Daoy (cell line): ENCODE results near the gene TENM4. TPM values are rescaled to one million over a fixed set of nuclear protein-coding genes. Genes with fewer than 3 reads are reported as not detected.

Experiments
- DNase-seq: peaks from one replicate; pipeline ENCODE4 v3.0.0-alpha.2; 2015; ENCODE audit warnings: low read depth
- total RNA-seq: library from RNA; depleted of rRNA; stranded (reverse); fragments of >200 nt; shearing (Covaris generic); gene quantifications from 2 replicates; pipeline ENCODE4 v1.2.3, GENCODE V29; 2014

TENM4 gene
- total RNA-seq, 1 experiment from 2014 or later, result 13.6 TPM

GRCh38 chr11:78795621-78796261 lies 645.1 kb downstream of the TENM4 start:
- DNase-seq, result peak; percentile 88

- no peak for DNase-seq
Measured at GRCh38 chr11:78791964-78792363, 648.9 kb downstream of the TENM4 start.

DNA sequence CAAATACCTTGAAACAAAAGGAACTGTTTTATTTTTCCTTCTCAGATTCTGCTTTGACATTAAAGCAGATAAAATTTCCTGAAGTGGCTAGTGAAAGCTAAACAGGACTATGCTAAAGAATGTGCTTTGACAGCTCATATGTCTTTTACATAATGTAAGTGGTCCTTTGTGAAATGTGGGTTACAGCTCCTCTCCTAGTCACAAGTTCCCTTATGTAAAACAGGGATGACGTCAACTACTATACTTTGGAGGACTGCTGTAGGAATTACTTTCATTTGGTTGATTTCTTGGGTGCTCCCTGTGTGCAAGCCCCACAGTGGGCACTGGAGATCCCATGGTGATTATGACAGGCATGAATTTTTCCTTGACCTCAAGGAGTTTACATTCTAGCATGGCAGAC lies 649.6 kb downstream of the TENM4 start:
- no peak for DNase-seq

DNA sequence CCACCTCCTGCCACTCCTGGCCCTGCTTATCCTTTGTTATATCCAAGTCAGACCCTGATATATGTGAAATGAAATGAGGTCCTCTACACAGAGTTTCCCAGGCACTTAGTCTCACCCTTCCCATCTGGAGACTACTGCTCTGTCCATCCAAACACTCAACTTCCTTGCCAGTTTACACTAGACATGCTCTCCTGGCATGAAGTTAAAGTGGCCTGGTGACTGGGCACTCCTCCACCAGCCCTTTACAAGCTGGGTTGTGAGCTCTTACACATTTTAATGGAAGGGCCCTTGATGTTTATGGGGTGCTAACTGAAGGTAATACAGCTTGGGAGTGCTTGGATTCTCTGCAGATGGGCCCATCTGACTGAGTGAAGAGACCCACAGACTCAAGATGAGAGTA lies 650.0 kb downstream of the TENM4 start:
- no peak for DNase-seq

- no peak for DNase-seq
Measured at GRCh38 chr11:78789375-78789774, 651.5 kb downstream of the TENM4 start.

GRCh38 chr11:78788533-78788932 lies 652.3 kb downstream of the TENM4 start:
- no peak for DNase-seq

DNA sequence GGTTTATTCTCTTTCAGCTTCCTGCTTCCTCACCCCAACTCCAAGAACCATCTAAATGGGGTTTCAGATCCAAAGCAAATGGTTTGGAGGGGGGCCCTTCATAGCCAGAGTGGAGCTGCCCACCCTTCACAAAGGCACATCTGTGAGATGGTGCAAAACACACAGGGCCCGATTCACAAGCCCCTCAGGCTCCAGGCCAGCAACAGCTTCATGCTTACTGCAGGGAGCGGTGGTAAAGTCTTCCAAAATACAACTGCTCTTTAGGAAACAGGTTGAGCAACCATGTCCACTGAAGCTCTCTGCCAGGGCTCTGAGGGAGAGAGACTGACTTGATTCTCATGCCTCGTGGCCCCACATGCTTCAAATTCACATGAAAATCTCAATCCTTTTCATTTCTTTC lies 653.1 kb downstream of the TENM4 start:
- no peak for DNase-seq

GRCh38 chr11:78786746-78787145 lies 654.1 kb downstream of the TENM4 start:
- DNase-seq, result no peak

DNA sequence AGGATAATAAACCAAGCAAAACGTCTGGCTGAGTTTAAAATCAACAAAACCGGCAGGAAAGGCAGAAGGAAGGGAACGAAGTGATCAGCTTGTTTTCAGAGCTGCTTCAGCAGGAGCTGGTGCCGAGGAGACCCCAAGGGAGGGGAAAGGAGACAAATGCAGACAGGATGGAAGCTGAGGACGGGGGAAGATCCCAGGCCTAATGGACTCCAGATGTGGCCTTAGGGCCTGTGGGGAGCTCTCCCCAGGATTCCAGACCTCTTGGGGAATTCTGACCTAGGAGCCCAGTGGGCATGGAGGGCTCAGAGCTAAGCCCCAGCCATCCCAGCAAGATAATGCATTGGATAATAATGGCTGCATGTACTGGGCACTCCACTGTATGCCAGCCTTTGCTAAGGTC lies 654.7 kb downstream of the TENM4 start:
- DNase-seq, result no peak

DNA sequence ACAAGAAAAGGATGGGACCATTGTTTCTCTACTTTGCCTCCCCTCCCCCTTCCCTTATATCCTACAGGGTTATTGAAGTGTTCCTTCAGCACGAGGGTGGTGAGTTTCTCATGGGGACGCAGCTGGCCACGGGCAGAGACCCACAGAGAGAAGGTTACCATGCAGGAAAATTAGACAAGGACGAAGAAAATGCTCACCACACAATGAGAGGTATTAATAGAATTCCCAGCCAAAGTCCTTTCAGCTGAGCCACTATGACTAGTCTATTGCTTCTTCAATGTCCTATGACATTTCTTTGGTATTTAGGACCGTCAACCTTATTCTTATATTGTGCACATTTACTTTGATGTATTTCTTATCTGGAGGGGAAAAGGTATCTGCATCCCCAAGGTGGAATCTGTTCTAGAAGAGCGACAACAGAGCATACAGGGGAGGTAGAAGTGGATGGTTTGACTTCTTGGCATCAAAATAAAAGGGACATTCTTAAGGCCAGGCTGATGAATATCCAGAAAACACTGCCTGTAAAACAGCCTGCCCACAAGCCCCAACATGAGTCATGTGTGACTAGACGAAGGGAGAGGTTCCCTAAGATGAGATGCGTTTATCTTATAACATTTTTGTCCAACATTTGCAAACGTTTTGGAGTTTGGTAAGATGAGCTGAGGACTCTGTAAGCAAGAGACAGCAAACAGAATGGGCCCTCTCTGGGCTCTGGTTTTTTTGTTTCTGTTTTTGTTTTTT lies 656.3 kb downstream of the TENM4 start:
- peak; percentile 46 for DNase-seq

- no peak for DNase-seq
Measured at GRCh38 chr11:78783846-78784245, 657.0 kb downstream of the TENM4 start.

- DNase-seq, result no peak
Measured at GRCh38 chr11:78783301-78783700, 657.5 kb downstream of the TENM4 start.

DNA sequence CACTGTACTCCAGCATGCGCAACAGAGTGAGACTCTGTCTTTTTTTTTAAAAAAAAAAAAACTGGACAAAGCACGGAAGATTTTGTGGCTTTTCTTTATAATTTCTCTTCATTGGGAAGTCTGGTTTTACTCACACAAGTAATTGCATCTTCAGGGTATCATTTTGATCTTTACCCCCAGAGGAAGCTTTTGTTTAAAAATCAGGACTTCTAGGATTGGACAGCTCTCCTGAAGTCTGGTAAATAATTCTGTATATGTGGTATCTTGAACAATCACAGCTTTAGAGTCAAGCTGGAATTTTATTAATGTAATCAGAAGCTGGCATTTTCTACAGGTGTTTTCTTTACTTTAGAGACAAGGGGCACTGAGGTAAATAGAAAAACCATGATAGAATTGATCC lies 658.1 kb downstream of the TENM4 start:
- DNase-seq, result no peak

GRCh38 chr11:78780889-78781288 lies 659.9 kb downstream of the TENM4 start:
- no peak for DNase-seq

DNA sequence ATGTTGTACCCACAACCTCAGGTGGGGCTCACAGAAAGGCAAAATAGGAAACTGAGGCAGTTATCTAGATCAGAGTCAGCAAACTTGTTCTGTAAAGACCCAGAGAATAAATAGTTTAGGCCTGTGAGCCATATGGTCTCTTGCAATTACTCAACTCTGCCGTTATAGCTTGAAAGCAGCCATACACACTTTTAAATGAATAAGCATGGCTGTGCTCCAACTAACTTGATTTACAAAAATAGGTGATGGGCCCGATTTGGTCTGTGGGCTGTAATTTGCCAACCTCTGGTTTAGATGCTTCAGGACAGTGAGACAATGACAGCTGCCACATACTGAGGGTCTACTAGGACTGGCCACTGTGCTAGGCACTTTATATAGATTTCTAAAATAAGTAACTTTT lies 667.3 kb downstream of the TENM4 start:
- no peak for DNase-seq

DNA sequence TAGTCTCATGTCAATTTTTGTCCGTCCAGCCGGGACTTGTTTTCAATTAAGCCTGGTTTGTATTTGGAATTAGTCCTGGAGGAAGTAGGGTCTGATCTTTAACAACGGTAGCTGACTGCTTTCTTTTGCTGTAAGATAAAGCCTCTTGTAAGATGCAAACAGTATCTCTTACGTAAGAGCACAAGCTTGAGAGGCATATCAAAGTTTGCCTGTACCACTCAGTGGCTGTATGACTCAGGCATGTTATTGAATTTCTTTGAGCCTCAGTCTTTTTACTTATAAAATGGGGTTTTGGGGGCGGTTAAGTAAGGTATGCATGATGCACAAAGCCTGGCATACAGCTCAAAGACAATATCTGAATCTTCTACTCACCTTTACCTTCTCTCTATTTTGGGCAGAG lies 667.8 kb downstream of the TENM4 start:
- DNase-seq, result no peak

- no peak for DNase-seq
Measured at GRCh38 chr11:78772186-78772585, 668.6 kb downstream of the TENM4 start.

- DNase-seq, result no peak
Measured at GRCh38 chr11:78770931-78771330, 669.9 kb downstream of the TENM4 start.

GRCh38 chr11:78768971-78769370 lies 671.9 kb downstream of the TENM4 start:
- no peak for DNase-seq

DNA sequence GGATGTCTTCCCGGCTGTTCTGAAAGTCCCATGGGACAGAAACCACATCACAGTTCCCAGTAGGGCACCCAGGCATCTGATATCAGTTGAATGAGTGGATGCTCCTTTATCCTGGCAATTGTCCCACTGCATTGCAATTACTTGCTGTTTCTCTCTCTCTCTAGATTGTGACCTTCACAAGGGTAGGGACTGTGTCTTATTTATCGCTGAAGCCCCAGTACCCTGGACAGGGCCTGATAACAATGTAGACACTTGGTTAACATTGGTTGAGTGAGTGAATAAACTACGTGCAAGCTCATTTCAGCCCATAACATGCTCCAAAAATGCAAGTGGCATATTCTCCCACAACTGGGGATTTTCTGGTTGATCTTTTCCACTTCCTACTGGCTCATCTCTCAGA lies 672.5 kb downstream of the TENM4 start:
- DNase-seq, result no peak

DNA sequence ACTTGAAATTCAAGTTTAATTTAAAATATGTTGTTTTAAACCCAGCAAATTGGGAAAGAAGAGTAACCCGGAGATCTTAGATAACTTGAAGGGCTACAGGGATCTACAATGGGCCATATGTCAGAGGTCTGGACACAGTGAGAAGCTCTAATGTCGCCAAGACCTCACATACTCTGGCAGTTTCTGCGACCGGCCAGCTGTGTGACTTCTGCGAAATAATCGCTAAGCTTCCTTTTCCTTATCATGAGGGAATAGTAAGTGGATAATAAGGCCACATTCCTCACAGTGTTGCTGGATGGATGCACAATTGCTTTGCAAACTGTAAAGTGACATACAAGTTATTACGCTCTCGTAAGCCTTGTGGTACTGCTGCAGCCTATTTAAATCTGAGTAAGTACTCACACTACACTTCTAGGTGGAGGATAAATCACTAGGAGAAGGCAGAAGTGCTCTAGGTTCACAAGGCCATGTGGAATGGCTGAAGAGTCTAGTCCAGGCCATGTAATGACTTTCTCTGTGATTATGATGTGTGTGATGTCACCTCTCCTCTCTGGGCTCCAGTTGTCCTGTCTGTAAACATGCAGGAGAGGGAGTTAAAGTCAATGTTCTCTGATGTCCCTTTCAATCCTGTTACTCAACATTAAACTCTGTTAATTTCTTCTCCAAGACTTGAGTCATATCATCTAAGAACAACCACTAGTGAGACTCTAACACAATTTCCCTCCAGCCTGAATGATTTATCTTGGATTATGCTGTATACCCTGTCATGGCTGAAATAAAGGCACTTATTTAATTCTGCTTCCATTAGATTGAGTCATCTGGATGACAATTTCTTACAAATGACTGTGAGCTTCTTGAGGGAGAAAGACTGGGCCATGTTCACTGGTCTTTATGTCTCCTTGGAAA lies 673.5 kb downstream of the TENM4 start:
- no peak for DNase-seq

- no peak for DNase-seq
Measured at GRCh38 chr11:78764946-78765345, 675.9 kb downstream of the TENM4 start.

- no peak for DNase-seq
Measured at GRCh38 chr11:78763664-78764063, 677.2 kb downstream of the TENM4 start.
